Caki2 (cell line): ENCODE results near the gene CASZ1. TPM values are rescaled to one million over a fixed set of nuclear protein-coding genes. Genes with fewer than 3 reads are reported as not detected.
A peak's percentile ranks its signal among the peaks of the same experiment; 100 is the strongest.

Experiments
- DNase-seq: peaks from one replicate; pipeline ENCODE4 v3.0.0-alpha.2; 2015; ENCODE audit warnings: low read depth
- in situ Hi-C: cut with HindIII; loops from 2 replicates; pipeline ENCODE4 v1.10.0; 2016; ENCODE audit warnings: low sequenced_read_pairs, low pct_unique_long_range_greater_than_20kb, mixed read lengths
- total RNA-seq: library from RNA; depleted of rRNA; stranded (reverse); fragments of >200 nt; shearing (Covaris generic); gene quantifications from 2 replicates; pipeline ENCODE4 v1.2.3, GENCODE V29; 2014; ENCODE audit warnings: low replicate concordance

Gene CASZ1
- total RNA-seq, 1 experiment from 2014 or later, result 3.7 TPM

DNA sequence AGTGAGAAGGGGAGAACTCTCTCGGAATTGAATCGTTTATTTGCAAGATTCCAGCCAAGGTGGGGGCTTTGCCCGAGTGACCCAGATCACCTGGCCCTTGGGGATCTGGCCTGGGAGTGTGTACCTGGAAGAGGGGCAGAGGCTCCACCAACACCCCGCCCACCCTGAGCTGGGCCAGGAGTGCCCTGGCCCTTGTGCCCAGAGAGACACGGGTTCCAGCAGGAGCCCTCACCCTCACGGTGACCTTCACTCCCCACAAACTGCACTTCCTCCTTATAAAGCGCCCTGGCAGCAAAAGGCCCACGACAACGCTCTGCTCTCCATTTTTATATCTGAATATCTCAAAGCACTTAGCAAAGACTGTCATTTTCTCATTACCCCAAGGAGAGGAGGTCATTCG, 16.6 kb downstream of the CASZ1 start:
- DNase-seq, result no peak
- in situ Hi-C loops, result no loop called here

GRCh38 chr1:10779201-10779600, 17.2 kb downstream of the CASZ1 start:
- peak; percentile 71 for DNase-seq
- in situ Hi-C loops, result no loop called here

GRCh38 chr1:10778640-10779039, 17.8 kb downstream of the CASZ1 start:
- in situ Hi-C loops, result no loop called here
- no peak for DNase-seq

GRCh38 chr1:10777749-10778574, 18.5 kb downstream of the CASZ1 start:
- DNase-seq, result no peak
- in situ Hi-C loops, result no loop called here

GRCh38 chr1:10776190-10776905, 20.1 kb downstream of the CASZ1 start:
- no peak for DNase-seq
- in situ Hi-C loops, result no loop called here

GRCh38 chr1:10775763-10776162, 20.7 kb downstream of the CASZ1 start:
- no peak for DNase-seq
- in situ Hi-C loops, result no loop called here

- in situ Hi-C loops, result no loop called here
- DNase-seq, result no peak
Observed at GRCh38 chr1:10774615-10775310, 21.7 kb downstream of the CASZ1 start.

- in situ Hi-C loops, result no loop called here
- DNase-seq, result no peak
Observed at GRCh38 chr1:10773851-10774614, 22.4 kb downstream of the CASZ1 start.

GRCh38 chr1:10773376-10773775, 23.1 kb downstream of the CASZ1 start:
- no peak for DNase-seq

GRCh38 chr1:10772711-10773110, 23.7 kb downstream of the CASZ1 start:
- DNase-seq, result no peak
- in situ Hi-C loops, result no loop called here

More at GRCh38 chr1:10773376-10773775, 23.1 kb downstream of the CASZ1 start:
- in situ Hi-C loops, result no loop called here

- DNase-seq, result no peak
- in situ Hi-C loops, result no loop called here
Observed at GRCh38 chr1:10771789-10772188, 24.7 kb downstream of the CASZ1 start.

GRCh38 chr1:10768552-10768951, 27.9 kb downstream of the CASZ1 start:
- DNase-seq, result peak; percentile 21
- in situ Hi-C loops, result no loop called here

GRCh38 chr1:10767282-10767681, 29.2 kb downstream of the CASZ1 start:
- in situ Hi-C loops, result no loop called here
- DNase-seq, result no peak

DNA sequence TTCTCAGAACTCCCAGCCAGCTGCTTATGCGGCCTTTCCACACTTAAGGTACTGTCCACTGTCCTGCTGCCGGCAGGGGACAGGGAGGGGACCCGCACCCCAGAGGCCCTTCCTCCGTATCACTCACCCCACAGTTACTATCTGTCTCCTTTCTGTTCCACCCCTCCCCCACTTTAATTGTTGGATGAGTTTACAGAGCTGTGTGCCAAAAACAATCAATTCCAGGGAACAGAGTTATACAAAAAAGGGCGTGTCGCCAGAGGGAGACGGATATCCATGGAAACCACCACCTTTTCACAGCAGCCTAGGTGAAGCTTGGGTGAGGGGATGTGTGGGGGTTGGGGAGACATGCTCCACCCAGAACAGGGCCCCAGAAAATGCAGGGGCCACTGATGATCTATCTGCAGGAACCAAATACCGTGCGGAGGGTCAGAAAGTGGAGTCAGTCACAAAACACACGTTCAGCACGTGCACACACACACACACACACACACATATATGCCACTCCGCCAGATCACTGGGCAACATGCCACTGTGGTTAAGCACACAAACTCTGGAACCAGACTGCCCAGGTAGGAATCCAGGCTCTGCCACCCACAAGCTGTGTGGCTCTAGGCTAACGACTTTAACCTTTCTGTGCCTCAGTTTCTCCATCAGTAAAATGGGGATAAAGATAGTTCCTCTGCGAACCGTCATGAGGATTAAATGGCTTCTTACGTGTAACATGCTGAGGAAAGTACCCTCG, 30.5 kb downstream of the CASZ1 start:
- peak; percentile 22 for DNase-seq
- in situ Hi-C loops, result no loop called here

- in situ Hi-C loops, result no loop called here
- no peak for DNase-seq
Observed at GRCh38 chr1:10765304-10765703, 31.1 kb downstream of the CASZ1 start.

GRCh38 chr1:10764296-10764798, 32.1 kb downstream of the CASZ1 start:
- DNase-seq, result no peak
- in situ Hi-C loops, result no loop called here

GRCh38 chr1:10762875-10763274, 33.6 kb downstream of the CASZ1 start:
- DNase-seq, result no peak
- in situ Hi-C loops, result no loop called here

DNA sequence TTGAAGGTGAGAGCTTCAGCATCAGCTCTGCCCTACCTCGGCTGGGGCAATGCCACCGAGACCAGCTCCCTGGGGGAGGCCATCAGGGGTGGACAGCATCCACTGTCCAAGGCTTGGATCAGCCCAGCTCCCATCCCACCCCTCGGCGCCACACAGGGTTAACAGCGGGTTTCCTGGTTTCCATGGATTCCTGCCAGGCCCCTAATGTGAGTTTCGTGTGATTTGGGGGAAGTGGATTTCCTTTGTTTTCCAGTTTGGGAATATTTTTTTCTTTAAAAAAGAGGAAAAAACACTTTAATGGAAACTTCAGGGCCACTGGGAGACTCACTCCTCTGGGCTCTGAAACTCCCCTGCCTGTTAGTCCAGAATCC, 34.3 kb downstream of the CASZ1 start:
- DNase-seq, result no peak
- in situ Hi-C loops, result no loop called here
